NOMO-1 treated with dmso at 0.1 percent for 144 hours (cell line): Measurements from ENCODE around the gene TMEM121B.

Experiments used
- DNase-seq: peaks from one replicate; lab custom pipeline; 2025; ENCODE audit not compliant: unreplicated experiment; lab: John Stamatoyannopoulos, UW

The TMEM121B gene

DNA sequence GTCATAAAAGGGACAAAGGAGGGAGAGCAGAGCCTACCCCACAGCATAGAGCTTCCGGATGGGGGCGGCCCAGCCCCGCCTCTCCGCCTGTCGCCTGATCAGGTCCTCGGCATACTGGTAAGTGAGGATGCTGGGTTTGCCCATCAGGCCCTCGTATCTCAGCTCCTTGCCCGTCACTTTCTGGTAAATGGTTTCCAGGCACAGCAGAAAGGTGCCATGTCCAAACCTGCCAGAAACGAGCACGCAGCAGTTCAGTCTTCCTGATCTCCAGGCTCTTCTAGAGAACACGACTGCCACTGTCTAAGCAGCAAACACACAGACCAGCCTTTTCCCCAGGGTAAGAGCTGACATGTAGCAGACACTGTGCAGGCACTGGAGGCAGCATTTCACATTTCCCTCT, 17.4 kb upstream of the TMEM121B start:
- no peak for DNase-seq

DNA sequence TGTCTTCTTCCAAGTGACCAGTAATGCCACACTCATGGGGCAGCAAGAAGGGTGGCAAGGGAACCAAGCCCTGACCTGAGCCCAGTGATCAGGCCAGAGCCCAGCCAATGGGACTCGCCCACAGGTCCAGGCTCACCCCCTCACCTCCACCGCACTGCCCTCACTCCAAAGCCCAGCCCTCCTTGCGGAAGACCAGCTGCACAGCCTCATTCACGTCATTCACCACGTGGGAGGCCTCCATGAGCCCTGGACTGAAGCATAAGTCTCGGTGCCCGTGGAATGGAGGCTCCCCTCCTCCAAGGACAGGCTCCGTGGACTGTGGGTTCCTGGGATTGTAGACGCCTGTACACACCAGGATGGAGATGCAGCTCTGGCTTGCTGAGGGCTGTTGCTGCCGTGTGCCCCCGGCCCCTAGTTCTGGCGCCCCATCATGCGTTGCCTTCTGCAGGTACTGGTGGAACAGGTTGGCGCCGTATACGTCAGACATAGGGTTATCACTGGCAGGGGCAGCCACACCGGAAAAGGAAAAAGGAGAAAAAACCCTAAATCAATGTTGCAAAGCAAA, 16.8 kb upstream of the TMEM121B start:
- no peak for DNase-seq

DNA sequence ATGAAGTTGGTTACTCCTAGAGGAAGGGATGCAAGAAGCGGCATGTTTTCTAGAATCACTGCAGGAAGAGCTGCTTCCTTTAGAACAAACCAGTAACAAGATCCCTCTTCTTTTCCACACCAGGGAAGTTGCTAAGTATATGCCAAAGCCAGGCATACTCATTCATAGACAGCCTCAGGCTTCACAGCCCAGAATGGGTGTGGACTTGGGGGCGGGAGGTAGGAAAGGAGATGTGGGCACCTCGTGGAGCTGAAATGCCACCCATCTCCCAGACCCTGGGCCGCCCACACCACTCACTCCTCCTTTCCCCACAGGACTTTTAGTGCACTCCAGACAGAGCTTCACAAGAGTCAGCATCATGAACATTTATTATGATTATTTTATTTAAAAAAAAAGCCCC, 16.0 kb upstream of the TMEM121B start:
- no peak for DNase-seq

GRCh38 chr22:17135153-17135760, 14.1 kb upstream of the TMEM121B start:
- no peak for DNase-seq

- DNase-seq: no peak
Observed at GRCh38 chr22:17133137-17133536, 12.0 kb upstream of the TMEM121B start.

DNA sequence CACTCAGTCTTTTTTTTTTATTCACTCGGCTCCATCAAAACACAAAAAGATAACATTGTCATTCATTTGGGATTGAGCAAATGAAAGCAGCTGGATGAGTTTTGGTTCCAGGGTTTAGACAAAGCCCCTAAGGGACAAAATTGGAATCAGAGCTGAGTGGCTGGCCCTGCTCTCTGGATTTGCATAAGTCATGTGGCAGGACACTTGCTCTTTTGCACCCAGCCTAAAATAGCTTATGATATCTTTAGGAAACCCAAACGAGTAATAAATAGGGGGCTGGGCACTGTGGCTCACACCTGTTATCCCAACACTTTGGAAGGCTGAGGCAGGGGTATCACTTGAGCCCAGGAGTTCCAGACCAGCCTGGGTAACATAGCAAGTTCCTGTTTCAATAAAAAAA, 11.0 kb upstream of the TMEM121B start:
- DNase-seq: no peak

- no peak for DNase-seq
Observed at GRCh38 chr22:17131686-17132085, 10.5 kb upstream of the TMEM121B start.

- DNase-seq: no peak
Observed at GRCh38 chr22:17130199-17130598, 9.0 kb upstream of the TMEM121B start.

GRCh38 chr22:17120711-17121232, 388 bp downstream of the TMEM121B start:
- DNase-seq: no peak

- no peak for DNase-seq
Observed at GRCh38 chr22:17120281-17120680, 879 bp downstream of the TMEM121B start.

DNA sequence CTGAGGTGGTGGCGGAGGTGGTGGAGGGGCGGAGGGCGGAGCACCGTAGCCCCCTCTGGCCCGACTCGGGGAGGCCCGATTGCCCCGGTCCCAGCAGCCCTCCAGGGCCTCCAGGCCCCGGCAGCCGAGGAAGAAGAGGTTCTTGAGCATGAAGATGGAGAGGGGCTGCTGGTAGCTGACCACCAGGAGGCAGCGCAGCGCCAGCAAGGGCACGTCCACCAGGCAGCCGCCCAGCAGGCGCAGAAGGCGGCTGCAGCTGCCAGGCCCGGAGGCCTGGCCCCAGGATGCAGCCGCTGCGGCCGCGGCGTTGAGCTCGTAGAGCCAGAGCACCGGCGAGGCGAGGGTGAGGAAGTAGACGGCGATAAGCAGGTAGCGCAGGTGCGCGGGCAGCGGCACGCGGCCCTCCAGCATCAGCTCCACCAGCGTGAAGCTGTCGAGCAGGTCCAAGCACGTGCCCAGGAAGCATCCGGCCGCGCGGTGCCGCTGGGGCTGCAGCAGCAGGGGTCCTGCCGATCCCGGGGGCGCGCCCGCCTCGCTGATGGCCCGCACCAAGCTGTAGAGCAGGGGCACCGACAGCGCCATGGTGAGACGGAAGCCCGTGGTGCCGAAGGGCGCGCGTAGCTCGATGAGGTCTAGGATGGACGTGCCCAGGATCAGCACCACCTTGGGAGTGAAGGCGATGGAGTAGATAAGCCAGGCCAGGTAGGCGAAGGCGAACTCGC, 1.5 kb downstream of the TMEM121B start:
- no peak for DNase-seq

GRCh38 chr22:17118342-17118741, 2.8 kb downstream of the TMEM121B start:
- no peak for DNase-seq

GRCh38 chr22:17117890-17118289, 3.3 kb downstream of the TMEM121B start:
- DNase-seq: no peak

DNA sequence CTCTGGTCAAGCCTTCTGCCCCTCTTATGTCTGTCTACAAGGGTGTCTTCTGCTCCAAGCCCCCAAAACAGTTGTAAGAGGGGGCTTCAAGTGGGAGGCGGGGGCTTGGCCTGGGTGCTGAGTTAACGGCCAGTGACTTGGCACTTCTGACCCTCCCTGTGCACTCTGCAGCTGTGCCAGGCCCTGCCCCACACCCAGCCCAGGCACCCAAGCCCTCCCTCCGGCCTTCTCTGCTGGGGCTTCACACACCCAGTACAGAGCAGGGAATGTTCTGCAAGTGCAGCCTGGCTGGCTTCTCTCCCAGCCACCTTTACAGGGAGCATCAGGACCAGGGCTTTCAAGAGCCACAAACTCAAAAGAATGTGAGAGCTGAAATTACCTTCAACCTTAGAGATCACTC, 3.8 kb downstream of the TMEM121B start:
- no peak for DNase-seq

DNA sequence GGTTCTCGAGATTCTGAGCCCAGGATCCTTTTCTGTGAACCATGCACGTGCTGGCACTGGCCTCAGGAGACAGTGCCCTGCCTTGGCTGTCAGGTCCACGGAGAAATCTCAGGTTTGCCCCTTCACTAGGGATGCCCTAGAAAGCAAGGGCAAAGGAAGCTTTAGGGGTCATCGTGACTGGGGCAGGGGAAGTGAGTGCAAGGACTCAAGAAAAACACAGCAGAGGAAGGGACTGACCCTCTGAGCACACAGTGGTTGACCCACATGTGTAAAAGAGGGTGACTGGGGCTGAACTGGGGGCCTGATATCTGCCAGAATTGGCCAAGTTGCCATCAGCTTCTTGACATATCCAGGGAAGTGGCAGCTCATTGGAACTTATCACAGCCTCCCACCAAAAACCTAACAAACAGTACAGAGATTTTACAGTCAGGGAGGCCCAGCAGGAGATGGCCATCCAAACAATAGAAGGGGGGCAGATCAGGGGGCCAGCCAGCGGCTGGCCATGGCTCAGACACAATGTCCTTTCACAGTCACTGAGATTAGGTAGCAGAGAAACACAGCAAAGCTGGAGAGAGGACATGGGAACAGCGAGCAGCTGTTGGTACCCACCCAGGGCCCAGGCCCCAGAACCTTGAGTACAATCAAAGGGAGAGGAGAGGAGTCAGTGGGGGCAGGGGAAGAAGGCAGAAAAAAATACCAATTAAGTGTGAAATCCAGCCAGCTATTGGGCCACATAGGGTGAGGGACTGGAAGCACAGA, 4.4 kb downstream of the TMEM121B start:
- DNase-seq: no peak

- no peak for DNase-seq
Observed at GRCh38 chr22:17115945-17116565, 5.1 kb downstream of the TMEM121B start.

GRCh38 chr22:17115236-17115635, 5.9 kb downstream of the TMEM121B start:
- no peak for DNase-seq

DNA sequence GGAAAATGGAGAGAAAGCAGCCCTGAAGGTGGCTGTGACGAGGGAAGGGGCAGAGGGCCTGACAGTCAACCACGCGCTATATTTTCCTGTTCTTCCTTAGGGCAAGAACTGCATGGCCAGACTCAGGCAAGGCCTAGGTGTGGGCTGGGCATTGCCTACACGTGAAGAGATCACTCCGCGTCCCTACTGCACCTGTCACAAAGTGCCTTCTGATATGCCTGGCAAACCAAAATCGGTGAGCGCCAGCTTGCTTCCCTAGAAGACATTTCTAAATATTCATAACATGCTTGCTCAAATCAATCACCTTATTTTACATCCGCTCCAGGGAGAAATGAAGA, 6.3 kb downstream of the TMEM121B start:
- no peak for DNase-seq

DNA sequence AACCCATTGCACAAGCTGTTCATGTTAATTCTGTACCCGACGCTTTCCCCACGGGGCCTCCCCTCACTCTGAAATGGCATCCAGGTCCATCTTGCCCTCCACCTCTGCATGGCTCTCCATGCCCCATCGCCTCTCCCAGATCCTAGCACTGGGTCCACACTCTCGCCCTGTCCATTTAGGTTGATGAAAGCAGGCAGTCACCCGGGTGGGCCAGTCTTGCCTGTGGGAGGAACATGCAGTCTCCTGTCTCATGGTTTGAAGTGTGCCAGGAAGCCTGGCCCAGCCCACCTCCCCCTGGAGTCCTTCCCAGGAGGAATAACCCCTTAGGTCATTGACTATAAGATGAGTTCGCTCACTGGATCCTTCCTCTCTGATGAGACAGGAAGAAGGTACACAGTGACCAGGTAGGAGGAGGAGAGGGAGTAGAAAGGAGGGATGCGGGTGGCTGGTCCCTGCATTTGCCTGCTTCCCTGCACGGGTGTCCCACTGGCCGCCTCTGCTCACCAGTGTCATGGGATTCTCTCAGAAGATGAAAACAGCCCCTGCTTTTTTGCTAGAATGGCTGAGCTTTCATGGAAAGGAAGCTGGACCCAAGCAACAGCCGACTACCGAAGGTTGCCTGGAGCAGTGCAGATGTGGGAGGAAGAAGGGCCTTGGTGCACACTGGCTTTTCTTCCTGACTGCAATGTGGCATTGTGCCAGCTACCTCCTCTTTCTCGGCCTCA, 6.8 kb downstream of the TMEM121B start:
- DNase-seq: no peak

DNA sequence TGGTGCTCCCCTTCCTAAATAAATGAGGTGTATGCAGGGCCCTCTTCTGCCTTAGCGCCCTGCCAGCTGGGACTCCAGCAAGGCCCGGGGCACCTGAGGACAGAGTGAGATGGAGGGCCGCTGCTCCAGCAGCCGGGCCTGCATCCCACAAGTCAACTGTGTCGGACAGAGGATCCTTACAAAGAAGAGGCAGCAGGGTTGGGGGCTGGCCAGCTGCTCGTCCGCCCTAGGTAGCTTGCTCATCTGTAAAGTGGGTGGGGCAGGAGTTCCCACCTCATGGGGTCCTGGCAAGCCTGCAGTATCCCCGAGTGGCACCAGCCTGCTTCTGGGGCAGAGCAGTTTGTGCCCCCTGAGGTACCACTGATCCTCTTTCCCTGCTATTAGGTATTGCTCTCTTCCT, 7.6 kb downstream of the TMEM121B start:
- DNase-seq: no peak
